GM18519 (cell line): Measurements from ENCODE around the gene TNRC6B.
"Not testable (repeated sequence)": the region's sequence is repeated elsewhere in the genome, so short reads cannot be mapped to it uniquely, and the experiment has no call there.

Experiments
- ATAC-seq: cut with Tn5 transposase; IDR thresholded peaks from one replicate; pipeline ENCODE4 v1.9.1; 2021; ENCODE audit warnings: mild to moderate bottlenecking, moderate library complexity; ENCODE audit not compliant: unreplicated experiment, low FRiP score

TNRC6B gene

DNA sequence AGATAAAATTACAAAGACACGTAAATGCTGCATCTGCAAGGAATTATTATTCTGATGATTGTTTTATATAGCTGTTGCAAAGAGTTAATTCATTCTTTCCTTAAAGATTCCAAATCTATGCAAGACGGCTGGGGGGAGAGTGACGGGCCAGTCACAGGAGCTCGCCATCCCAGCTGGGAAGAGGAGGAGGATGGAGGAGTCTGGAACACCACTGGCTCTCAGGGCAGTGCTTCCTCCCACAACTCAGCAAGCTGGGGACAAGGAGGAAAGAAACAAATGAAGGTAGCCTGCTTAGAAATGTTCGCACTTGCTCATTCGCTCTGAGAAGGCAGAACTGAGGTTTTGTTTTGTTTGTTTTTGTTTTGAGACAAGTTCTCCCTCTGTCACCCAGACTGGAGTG, 95.6 kb downstream of the TNRC6B start:
- ATAC-seq: no peak

DNA sequence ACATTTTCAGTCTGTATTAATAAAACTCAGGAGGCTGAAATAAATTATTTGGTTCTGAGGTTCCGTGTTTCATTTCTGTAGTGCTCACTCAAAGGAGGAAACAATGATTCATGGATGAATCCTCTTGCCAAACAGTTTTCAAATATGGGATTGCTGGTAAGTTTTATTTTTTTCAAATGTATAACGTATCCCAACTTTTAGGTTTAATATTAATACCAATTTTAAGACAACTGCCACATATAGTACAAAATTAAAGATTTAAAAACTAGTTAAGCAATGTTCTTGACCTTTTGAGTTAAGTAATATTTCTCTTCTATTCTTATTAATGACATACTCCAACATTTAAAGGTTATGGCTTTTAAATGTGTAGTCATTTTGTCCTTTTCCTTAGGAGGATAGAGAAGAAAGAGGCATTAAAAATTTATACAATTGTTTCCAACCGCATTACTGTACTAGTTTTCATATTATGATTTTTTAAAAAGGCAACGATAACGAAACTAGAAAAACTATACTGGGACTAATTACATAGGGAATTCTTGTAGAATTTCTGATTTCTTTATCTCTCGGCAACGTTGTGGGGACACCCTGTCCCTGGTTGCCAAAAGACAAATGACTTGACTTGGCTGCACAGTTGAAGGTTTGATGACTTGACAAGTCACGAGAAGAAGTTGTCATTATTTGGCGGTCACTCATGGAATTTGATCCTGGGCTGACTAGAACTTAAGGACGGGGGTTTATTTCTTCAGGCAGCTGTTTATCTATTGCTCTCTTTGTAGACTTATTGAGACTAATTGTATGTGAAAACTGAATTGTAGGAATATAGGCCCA, 99.5 kb downstream of the TNRC6B start:
- no peak for ATAC-seq

DNA sequence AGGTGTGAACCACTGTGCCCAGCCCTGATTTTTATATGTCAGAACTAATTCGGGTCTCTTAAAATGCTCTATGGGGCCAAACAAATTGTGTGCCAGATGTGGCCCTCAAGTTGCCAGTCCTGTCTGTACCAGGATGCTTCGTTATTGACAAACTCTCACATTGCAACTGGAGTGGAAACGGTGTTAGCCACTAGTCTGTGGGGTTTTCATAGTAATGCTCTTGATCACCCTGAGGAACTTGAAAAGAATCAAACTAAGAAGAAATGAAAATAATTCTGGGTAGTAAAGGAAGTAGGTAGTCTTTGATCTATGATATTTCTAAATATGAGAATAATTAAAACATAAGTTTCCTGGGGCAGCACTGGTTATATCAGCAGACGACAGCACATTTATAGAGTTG, 101.3 kb downstream of the TNRC6B start:
- no peak for ATAC-seq

DNA sequence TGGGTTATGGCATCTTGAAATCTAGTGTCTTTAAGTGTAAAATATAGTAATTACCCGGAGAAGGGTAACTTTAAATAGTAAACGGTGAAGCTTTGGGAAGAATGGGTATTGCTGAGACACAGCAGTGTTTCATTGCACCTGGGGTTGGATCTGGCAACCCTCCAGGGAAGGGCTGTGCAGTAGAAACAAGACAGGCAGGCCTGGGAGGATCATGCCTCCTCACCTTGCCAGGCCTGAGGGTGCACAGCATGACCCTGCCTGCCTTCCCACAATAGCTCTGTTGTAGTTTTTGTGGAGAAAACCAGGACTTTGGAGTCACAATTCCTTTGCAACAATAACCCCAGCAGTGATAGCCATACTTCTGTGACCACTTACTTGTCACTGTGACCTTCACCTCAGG, 104.0 kb downstream of the TNRC6B start:
- no peak for ATAC-seq

DNA sequence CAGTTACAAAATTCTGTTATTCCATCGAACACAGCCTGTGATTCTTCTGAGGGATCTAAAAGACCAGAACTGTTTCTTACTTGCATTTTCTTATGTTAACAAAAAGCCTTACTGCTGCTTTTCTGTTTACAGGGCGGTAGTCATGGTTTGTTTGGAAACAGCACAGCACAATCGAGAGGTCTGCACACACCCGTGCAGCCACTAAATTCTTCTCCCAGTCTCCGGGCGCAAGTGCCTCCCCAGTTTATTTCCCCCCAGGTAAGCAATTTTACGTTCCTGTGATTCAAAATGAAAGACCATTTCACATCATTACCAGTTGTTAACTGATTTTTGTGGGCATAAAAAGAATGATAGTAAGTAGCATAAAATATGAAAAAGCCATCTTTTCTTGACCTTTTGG, 107.8 kb downstream of the TNRC6B start:
- ATAC-seq: no peak

DNA sequence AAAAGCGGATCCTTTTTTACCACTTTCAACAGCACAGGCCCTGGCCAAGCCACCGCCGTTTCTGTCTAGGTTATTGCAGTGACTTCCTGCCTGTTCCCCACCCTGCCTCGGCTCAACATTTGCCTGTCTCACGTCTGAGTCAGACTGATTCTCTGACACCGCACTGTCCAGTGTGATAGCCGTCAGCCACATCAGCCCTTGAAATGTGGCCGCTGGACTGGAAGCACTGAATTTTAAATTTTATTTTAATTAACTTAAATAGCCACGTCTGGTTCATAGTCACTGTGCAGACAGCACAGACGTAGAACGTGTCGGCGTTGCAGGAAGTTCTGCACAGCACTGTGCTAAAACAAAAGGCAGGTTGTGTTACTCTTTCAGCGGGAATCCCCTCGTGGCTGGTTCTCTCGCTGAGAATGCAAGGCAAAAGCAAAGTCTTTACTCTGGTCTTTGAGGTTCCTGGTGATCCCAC, 112.3 kb downstream of the TNRC6B start:
- ATAC-seq: no peak

DNA sequence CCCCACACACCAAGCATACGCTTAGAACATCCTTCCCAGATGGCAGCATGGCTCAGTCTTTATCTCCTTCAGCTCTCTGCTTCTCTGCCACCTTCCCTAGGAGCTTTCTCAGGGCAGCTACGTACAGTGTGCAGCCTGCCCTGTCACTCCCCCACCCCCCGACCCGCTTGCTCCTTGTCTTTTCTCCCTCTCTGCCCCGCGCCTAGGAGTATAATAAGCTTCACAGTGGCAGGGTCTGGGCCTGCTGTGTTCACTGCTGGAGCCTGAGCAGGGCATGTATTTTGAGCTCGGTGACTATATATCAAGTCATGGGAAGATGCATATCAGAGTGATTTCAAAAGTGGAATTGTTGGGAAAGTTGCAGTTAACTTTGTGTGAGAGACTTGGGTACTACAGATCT, 112.8 kb downstream of the TNRC6B start:
- ATAC-seq: no peak

DNA sequence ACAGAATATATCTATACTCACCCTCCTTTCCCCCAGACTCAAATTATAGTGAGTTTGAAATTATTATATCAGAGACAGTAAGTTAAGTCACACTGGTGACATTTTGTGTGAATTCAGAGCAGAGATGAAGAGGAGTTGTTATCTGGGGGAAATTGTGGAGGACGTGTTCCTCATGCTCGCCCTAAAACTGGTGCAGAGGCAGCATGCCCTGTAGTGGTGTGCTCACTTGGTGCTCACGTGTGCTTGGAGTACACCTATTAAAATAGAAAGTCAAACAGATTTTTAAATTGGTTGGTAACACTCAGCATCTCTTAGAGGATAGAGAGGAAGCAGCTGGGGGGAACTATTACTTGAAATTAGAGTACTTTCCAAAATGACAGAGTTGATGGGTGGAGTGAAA, 117.0 kb downstream of the TNRC6B start:
- ATAC-seq: no peak

DNA sequence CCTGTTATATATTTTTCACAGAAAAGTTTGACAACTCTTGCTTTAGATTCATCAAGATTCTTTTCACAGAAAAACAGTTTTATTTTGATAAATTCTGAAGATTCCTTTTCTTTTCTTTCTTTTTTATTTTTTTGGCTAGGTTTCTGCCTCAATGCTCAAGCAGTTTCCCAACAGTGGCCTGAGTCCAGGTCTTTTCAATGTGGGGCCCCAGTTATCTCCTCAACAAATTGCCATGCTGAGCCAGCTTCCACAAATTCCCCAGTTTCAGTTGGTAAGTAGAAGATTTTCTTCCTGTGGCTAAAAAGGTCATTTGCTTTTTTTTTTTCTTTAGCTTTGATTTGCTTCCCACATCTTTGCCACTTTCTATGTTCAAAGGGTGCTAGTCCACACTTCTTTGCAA, 122.6 kb downstream of the TNRC6B start:
- ATAC-seq: no peak

DNA sequence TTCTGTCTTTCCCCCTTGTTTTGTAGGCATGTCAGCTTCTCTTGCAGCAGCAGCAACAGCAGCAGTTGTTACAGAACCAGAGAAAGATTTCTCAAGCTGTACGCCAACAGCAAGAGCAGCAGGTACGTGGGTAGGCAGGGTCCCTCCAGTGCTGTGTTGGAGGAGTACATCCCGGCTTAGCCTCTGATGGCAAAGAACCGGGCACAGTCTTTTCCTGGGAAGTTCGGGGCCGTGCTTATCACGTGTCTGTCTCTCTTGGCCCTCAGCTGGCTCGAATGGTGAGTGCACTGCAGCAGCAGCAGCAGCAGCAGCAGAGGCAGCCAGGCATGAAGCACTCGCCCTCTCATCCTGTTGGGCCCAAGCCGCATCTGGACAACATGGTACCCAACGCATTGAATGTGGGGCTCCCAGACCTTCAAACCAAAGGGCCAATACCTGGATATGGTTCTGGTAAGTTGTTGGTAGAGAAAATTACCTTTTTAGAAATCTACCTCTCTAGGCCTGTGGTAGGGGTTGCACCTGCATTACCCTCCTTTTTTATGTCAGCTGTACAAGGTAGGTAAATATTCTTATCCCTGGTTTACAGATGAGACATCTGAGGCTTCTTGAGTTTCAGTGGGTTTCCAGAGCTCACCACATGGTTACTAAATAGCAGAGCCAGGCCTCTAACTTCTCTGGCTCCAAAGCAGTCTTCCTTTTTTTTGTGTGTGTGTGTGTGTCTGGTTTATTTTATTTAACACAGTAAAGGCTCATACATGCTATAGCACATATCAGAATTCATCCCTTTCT, 123.4 kb downstream of the TNRC6B start:
- ATAC-seq: no peak

DNA sequence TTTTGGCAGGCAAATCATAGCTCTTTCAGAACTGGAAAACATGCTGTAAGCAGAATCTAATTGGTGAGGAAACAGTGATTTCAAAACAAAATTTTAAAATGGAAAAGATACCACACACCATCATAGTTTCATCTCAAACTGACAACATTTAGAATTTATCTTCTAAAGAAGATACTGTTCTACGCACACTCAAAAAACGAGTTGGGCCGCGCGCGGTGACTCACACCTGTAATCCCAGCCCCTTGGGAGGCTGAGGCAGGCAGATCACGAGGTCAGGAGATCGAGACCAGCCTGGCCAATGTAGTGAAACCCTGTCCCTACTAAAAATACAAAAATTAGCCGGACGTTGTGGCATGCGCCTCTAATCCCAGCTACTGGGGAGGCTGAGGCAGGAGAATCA, 124.4 kb downstream of the TNRC6B start:
- ATAC-seq: no peak

DNA sequence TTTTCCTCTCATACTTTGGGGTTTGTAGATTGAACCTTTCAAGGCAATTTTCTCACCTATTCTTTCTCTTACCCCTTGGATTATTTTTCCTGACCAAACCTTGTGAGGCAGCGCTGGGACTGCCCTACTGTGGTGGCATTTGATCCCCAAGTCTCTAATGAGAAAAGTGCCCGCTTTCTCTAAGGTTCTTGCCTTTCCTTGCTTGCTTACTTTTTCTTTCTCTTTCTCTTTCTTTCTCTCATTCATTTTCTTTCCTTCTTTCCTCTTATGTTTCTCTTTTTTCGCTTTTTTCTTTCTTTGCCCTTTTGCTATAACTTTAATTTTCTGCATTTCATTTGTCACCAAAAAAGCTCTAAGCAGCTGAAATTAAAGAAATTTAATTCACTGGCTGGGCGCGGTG, 127.9 kb downstream of the TNRC6B start:
- no peak for ATAC-seq

DNA sequence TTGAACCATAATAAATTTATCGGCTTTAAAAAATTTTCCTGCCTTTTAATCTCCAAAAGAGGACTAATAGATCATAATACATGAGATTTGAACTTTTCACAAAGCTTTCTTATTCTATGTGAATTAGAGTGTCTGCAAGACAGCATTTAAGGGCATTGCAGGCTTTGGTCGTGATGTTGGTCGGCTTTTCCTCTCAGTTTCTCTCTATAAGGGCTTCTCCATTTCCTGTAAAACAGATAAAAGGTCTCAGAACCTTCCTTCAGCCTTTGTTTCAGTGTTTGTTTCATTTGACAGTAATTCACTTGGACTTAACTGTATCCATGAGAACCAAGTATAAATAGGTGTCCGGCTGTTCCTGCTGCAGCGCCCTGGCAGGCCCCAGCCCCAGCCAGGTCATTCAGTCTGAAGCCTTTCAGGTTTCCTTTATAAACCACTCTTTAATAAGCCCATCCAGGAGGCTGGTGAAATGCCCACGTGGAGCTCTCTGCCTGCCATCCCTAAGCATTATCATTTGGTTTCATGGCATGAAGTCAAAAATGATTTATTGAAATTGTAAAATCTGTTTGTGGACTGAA, 131.4 kb downstream of the TNRC6B start:
- no peak for ATAC-seq

DNA sequence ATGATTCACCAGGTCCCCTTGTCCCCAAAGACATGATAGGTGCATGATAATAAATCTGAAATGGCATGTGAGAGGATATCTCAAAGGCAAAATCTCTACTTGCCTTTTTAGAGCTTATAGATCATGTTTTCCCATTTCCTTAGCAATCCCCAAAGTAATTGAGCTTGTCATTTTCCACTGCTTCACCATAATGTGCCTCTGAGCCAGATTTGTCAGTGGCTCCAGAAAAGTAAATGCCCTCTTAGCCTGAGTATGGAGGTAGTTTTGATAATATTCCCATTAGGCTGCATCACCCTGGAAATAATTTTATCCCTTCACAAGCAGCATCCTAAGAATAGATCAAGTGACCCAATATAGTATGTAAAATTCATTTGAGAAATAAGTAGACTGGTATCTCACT, 131.9 kb downstream of the TNRC6B start:
- ATAC-seq: no peak

DNA sequence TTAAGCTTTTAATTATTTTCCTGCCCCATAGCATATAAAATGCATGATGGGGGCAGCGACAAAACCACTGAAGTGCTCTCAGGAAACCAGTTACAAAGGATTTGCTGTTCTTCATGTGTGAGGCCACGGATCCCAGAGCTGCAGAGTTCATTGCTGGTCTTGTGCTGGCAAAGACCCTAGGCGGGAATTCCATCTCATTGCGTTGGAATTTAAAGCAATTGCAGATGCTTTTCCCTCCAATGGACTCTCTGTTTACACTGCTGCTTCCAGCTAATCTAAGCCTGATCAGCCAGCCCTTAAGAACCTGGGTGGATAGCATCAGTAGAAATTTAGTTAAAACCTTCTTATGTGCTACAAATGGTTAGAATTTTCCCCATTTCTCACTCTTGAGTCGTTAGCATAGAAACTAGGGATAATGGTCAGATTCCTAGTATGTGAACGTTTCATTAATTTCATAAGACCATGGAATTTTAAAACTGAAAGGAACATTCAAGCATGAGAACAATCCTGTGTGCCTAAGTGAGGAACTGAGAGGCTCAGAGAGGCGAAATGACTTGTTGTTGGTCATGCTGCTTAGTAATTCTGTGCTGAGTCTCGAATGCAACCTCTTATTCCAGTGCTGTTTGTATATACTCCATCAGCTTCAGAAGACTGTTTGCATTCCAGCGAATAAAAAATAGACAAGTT, 132.5 kb downstream of the TNRC6B start:
- ATAC-seq: no peak

DNA sequence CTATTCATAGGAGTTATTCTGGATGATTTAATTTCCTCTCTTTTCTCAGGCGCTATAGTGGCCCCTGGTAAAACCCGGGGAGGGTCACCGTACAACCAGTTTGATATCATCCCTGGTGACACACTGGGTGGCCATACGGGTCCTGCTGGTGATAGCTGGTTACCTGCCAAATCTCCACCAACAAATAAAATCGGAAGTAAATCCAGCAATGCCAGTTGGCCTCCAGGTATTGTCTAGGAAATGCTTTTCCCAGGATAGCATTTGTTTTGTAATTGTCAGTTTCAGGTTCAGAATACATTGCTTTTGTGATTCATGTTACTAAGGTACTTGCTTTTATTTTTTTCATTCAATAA, 133.0 kb downstream of the TNRC6B start:
- no peak for ATAC-seq

DNA sequence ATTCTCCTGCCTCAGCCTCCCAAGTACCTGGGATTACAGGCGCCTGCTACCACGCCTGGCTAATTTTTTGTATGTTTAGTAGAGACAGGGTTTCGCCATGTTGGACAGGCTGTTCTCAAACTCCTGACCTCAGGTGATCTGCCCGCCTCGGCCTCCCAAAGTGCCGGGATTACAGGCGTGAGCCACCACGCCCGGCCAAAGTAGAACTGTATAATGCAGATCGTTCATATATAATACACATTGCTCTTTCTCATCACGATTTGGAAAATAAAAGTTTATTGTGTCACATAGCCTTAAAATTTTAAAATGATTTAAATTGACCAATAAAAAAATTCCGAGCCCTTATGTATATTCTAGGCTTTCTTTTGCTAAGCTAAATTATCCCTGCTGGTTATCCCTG, 133.9 kb downstream of the TNRC6B start:
- not testable (repeated sequence) for ATAC-seq

DNA sequence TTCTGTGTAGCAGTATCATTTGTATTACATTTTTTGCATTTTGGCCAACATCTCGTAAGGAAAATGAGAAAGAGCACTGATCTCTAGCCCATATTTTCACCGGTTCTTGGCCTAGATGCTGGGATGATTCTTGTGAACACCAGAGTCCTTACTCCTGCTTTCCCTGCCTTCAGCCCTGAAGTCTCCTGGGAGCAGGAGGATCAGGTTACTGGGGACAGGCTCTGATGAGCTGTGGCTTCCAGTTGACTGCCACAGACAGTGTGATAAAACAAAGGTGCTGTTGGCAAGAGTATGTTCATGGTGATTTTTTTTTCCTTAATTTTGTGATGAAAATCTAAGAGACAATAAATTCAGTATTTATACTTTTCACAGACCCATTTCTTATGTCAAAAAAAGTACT, 134.3 kb downstream of the TNRC6B start:
- ATAC-seq: no peak

DNA sequence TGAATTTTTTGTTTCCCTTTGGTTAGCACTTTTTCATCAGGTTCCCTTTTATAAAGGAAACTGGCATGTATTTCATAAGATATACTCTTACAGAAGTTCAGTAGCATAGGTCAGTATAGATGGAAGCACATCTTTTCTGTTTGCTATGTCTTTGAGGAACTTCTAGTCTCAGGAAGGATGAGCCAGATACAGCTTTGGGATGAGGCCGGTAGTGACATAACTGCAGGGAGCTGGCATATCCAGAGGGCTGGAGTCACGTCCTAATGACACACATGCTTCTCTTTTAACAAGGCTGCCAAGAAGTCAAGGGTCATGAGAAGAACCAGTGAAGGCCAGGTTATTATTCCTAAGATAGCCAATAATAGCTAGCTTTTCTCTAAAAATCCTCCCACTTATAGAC, 135.3 kb downstream of the TNRC6B start:
- ATAC-seq: no peak

DNA sequence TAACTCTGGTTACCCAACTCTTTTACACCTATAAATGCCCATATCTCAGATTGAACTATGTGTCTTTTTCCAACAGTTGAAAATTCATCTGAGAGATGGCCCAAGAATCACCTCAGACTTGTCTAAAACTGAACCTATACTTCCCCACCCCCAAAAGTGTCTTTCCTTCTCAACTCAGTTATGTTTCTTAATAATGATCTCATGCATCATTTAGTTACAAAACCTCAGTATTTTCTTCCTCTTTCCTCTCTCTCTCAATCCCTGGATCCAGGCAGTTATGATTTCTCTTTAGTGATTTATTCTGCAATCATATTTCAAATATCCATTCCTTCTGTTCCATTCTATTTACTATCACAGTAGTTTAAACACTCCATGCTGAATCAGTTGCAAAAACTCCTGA, 136.3 kb downstream of the TNRC6B start:
- ATAC-seq: no peak

DNA sequence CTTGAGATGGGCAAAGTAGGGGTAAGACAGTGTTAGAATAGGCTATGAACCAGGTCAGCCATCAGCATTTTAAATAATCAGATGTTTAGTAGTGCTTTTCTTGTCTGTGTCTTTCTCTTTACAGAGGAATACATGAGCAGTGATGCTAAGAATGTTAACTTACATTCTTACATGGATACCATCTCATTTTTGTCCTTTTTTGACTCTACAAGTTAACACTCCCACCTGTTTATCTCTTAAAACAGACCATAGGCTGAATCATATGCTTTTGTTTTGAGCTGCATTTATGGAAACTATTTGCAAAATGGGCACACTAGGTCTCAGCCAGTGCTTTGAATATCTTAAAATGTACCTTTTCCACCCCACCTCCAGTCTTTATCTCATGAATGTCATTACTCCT, 143.0 kb downstream of the TNRC6B start:
- no peak for ATAC-seq
